Midbrain (tissue), 1 donor: ENCODE measurements around the gene ING1.
"Not testable (repeated sequence)": the region's sequence is repeated elsewhere in the genome, so short reads cannot be mapped to it uniquely, and the experiment has no call there.

ENCODE experiments used
- DNase-seq: peaks from one replicate; lab custom pipeline; 2025; lab: John Stamatoyannopoulos, UW

The ING1 gene

DNA sequence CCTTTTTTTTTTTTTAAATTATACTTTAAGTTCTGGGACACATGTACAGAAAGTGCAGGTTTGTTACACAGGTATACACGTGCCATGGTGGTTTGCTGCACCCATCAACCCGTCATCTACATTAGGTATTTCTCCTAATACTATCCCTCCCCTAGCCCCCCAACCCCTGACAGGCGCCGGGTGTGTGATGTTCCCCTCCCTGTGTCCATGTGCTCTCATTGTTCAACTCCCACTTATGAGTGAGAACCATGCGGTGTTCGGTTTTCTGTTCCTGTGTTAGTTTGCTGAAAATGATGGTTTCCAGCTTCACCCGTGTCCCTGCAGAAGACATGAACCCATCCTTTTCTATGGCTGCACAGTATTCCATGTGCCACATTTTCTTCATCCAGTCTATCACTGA is 17.7 kb upstream of the ING1 start:
- DNase-seq = not testable (repeated sequence)

DNA sequence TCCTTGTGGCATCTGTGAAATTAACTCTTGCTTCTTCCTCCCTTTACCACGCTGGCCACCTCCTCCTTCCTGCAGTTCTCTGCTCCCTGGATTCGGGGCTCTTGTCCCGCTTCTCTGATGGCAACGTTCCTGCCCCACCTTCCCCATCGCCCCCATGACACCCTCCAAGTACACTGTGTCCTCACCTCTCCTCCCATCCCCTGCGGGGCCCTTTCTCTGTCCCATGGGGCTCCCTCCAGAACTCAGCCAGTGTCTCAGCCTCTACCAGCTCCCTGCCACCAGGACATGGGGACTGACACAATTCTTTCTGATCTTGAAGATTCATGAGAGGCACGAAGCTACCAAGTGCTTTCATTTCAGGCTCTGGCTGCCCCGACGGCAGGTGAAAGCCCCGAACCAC is 16.7 kb upstream of the ING1 start:
- no peak for DNase-seq

GRCh38 chr13:110697842-110698241 is 15.7 kb upstream of the ING1 start:
- no peak for DNase-seq

- DNase-seq = no peak
These were observed 14.8 kb upstream of the ING1 start for GRCh38 chr13:110698689-110699088.

DNA sequence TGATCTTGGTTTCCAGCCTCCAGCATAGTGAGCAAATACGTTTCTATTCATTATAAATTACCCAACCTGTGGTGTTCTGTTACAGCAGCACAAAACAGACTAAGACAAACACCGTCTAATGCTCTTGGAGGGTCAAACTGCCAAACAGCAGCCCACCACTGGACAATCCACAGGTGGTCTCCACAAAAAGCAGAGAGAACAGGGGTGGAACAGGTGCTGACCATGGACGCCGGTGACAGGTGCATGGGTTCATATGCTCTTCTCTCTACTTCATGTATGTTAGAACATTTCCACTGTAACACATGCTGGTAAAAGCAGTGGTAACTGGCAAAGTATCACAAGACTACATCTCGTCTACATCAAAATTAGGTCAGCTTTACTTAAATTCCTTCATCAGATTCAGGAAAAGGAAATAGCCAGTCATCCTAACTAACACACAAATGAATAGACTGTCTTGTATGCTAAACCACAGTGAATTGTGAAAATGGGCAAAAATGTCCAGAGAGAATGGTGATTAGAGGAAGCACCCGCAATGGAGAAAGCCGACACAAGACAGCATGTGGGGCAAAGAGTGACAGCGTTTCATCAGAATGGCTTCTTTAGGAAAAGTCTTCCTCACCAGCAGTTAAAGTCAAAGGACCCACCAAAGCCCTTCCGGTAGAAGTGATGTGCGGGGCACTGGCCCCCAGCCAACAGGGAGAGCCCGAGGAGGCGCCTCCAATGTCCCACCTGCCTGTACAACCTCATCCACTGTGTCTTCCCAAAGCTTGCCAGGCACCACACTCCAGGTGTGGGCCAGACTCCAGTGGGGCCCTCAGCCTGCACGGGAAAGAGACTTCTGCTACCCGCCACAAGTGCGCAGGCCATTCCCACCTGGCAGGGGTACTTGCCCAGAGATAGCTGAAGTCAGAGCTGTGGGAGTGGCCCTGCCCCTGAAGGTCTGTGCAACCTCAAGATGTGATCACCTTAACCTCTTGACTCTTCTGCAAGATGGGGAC is 14.1 kb upstream of the ING1 start:
- no peak for DNase-seq

DNA sequence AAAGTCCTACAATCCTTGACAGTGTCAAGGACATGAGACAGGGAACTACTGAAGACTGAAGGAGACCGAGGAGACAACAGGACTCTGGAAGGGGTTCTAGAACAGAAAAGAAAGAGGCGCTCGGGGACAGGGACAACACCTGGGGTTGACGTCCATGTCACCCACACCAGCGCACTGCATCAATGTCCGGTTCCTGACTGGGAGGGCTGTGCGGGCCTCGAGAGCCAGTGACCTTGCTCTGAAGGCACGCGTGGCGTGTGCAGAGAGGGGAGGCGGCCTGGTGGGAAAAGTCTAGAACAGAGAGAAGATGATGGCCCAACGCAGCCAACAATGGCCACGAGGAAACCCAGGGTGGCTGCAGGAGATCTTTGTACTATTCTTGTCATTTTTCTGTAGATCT is 13.3 kb upstream of the ING1 start:
- no peak for DNase-seq

GRCh38 chr13:110700641-110701040 is 12.9 kb upstream of the ING1 start:
- DNase-seq = no peak

DNA sequence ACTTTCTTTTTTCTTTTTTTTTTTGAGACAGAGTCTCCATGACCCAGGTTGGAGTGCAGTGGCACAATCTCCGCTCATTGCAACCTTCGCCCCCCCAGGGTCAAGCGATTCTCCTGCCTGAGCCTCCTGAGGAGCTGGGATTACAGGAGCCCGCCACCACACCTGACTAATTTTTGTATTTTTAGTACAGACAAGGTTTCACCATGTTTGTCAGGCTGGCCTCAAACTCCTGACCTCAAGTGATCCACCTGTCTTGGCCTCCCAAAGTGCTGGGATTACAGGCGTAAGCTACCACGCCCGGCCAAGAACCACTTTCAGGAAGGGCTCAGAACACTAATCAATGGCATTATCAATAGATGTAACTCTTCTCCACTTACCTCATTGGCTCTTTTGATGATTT is 12.4 kb upstream of the ING1 start:
- DNase-seq = not testable (repeated sequence)

- DNase-seq = no peak
These were observed 11.4 kb upstream of the ING1 start for GRCh38 chr13:110702089-110702488.

GRCh38 chr13:110702591-110703526 is 10.6 kb upstream of the ING1 start:
- no peak for DNase-seq

DNA sequence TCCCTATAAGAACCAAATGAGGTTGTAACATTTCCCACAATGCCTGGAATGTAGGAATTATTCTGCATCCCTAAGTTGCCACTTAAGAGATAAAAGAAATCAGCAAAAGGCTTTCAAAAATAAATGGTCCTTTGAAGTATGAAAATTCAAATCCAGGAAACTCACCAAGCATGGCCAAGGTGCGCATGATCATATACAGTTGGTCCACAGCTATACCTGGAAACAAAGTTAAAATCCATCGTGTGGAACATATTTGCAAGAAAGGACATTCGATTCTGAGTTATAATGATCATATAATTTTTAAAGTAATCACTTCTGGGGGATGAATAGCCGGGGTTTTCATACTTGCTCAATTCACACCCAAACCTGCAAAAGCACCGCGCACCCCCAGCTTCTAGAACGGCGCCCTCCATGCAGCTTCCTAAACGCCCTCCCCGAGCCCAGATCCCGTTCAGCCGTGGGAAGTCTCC is 8.1 kb upstream of the ING1 start:
- no peak for DNase-seq

- peak; percentile 92 for DNase-seq
These were observed 7.5 kb upstream of the ING1 start, which contains the start of gene CARS2 for GRCh38 chr13:110705826-110706569. Gene CARS2, minus strand, starts transcription at chr13:110706116. Its CDS starts 23 bp downstream, at chr13:110706093.

- no peak for DNase-seq
These were observed 6.7 kb upstream of the ING1 start for GRCh38 chr13:110706570-110707372.

GRCh38 chr13:110712081-110712848 is 1.2 kb upstream of the ING1 start:
- peak; percentile 94 for DNase-seq

DNA sequence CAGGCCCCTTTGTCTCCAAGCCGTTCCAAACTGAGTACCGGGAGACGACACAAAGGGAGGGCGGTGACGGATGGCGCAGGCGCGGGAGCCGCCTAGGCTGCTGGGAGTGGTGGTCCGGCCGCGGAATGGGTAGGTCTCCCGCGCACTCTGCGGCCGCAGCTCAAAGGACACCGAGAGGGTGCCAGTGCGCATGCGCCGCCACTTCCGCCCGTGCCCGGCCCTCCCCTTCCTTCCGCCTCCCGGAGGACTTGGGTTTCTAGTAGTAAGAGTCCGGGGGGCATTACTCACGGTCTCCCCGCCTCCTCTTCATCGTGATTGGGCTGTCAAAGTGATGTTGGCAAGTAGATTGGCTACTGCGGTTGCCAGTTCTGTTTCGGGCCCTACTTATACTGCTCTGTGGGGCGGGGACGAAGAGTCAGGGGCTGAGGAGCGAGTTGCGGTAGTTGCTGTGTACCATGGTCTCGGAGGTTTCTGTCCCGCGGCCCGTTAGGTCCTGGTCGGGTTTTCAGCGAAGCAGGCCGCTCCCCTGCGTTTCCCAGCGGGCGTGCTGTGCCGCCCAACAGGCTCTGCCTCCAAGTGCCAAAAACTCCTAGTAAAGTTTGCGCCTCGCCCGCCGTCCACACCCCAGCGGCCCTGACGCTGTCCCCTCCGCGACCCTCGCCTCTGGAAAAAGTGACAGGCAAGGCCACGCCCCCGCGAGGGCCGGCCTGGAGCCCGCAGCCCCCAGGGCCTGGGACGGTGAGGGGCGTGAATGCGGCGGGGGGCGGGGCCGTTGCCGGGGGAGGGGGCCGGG is 455 bp upstream of the ING1 start:
- peak; percentile 99 for DNase-seq

GRCh38 chr13:110713981-110714796 is 689 bp downstream of the ING1 start:
- peak; percentile 44 for DNase-seq

DNA sequence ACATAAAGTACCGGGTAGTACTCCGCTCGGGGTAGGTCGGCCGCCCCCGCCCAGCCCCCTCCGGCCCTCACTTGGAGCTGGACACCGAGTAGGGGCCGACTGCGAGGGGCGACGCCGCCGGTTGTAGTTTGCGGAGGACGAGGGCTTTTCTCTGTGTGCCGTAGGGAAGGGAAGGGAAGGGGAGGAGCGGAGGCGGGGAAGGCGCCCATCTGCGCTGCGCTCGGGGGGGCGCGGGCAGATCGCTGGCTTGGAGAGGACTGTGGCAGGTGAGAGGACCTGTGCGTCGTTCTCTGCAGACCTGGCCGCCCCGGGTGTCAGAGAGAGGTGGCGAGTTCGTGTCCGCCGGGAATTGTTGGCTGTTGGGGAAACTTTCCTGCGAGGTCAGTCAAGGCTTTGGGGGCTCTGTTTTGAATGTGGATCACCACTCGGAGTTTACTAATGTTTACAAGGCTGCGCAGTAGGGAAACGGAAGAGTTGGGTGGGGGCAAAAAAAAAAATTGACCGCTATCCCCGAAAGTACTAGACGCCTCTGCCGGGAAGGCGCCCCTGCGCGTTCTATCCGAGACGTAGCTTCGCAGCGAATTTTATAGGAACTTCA is 1.4 kb downstream of the ING1 start:
- DNase-seq = peak; percentile 72
